AG20443 (cell line): ENCODE data around the gene YPEL3.

Experiments used
- DNase-seq: peaks from one replicate; pipeline ENCODE4 v3.0.0; 2012; ENCODE audit warnings: low spot score, mixed read lengths

YPEL3 gene

GRCh38 chr16:30068750-30069610 lies 27.0 kb downstream of the YPEL3 start:
- DNase-seq: no peak

DNA sequence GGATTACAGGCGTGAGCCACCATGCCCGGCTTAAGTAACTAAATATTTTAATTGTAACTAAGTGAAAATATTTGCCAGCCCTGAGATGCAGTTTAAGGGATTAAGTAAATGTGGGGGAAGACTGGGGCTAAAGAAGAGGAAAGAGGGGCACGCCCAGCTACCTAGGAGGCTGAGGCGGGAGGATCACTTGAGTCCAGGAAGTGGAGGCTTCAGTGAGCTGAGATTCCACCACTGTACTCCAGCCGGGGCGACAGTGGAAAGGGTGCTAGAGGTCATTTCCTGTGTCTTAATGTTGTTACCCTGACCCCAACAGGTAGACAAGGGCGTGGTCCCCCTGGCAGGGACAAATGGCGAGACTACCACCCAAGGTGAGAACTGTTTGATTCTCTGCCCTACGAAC lies 27.7 kb downstream of the YPEL3 start:
- DNase-seq: no peak

DNA sequence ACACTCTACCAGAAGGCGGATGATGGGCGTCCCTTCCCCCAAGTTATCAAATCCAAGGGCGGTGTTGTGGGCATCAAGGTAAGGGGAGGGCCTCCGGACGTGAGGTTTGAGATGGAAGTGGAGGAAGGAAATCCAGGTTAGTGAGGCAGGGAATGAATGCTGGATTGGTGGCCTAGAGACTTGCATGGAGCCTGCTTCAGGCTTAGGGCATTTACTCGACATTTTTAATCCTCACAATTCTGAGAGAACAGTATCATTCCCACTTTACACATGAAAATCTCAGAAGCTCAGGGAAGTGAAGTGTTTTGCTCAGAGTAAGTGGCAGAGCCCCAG lies 28.5 kb downstream of the YPEL3 start:
- DNase-seq: no peak

DNA sequence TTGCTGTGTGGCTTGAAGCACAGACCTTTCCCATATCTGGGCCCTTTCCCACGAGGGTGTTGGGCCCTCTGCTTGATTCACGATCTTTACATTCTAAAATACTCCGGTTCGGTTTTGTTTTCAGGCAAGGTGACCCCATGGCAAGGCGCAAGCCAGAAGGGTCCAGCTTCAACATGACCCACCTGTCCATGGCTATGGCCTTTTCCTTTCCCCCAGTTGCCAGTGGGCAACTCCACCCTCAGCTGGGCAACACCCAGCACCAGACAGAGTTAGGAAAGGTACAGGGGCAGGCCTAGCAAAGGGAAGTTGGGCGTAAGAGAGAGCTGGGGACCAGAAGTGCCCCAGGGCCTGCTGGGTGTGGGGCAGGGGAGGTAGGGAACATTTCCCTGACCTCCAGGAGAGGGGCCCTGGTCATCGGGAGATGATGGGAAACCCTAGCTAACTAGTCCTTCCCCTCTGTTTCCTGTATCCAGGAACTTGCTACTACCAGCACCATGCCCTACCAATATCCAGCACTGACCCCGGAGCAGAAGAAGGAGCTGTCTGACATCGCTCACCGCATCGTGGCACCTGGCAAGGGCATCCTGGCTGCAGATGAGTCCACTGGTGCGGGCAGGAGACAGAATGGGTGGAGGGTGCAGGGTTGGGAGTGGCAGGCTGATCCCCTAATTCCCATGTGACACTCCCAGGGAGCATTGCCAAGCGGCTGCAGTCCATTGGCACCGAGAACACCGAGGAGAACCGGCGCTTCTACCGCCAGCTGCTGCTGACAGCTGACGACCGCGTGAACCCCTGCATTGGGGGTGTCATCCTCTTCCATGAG lies 29.0 kb downstream of the YPEL3 start:
- no peak for DNase-seq

DNA sequence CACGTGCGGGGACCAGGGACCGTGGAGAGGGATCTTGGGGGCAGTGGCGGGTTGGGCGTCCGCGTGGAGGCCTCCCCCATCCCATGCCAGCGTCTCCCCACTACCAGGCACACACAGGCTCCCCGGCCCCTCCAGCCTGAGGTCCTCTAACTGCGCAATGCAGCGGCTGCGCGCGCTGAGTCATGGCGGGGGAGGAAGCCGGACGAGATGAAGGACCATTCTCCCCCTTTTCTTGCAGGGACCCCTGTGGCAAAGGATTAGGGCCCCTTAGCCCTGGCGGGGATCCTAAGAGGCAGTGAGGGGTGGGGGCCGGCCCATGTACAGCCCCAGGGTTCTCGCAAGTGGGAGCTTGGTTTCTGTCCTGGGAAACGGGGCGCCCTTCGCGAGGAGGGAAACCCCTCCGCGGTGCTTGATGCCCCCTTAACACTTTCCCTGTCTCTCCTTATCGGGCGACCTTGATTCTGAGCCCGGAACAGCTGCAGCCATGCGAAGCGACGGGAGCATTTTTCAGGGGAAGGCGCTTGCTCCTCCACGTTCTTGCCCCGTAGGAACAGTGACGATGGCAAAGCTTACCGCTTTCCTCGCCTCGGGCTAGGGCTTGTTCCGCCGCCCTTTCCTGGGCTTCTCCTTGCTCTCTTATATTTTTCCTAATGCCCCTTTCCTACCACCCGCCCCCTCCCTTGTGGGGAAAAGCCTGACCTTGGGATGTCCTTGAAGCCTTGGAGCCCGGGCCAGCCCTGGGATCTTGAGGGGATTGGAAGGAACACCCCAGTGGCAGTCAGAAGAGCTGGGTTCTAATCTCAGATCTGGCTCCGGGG lies 29.9 kb downstream of the YPEL3 start:
- DNase-seq: peak; percentile 64

- peak; percentile 97 for DNase-seq
Observed at GRCh38 chr16:30065102-30065942, 30.7 kb downstream of the YPEL3 start, which contains the start of gene ALDOA. ALDOA (plus strand) TSS chr16:30065760; CDS start chr16:30066898, 1,138 bp downstream.

GRCh38 chr16:30064729-30065101 lies 31.3 kb downstream of the YPEL3 start:
- DNase-seq: no peak

- DNase-seq: peak; percentile 48
Observed at GRCh38 chr16:30063893-30064728, 31.9 kb downstream of the YPEL3 start.

DNA sequence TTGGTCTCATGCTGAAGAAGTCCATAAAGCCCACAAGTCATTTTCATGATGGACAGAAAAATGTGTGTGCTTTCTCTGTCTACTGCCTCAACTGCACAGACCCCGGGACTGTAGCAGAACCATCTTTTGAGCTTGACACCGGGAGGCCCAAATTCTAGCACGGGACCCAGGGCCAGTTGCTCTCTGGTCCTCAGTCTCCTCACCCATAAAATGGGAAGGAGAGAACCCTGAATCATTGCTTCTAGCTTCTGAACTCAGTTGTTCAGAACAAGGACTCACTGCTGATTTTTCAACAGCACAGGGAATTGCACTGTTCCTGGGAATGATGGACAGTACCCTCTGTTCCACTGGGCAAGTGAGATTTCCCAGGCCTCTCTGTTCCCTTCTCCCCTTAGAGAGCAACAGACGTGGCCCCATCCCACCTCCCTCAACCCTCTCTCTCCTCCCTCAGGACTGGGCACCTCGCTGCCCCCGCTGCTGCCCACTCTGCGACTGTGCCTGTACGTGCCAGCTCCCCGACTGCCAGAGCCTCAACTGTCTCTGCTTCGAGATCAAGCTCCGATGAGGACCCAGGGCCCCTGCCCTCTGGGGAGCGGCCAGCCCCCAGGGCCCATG lies 32.6 kb downstream of the YPEL3 start:
- DNase-seq: no peak

GRCh38 chr16:30060836-30061554 lies 35.0 kb downstream of the YPEL3 start:
- no peak for DNase-seq

- DNase-seq: no peak
Observed at GRCh38 chr16:30060346-30060745, 35.7 kb downstream of the YPEL3 start.

GRCh38 chr16:30054959-30055553 lies 41.0 kb downstream of the YPEL3 start:
- DNase-seq: no peak

- DNase-seq: no peak
Observed at GRCh38 chr16:30054451-30054850, 41.6 kb downstream of the YPEL3 start.

- DNase-seq: peak; percentile 69
Observed at GRCh38 chr16:30053376-30054015, 42.5 kb downstream of the YPEL3 start.

DNA sequence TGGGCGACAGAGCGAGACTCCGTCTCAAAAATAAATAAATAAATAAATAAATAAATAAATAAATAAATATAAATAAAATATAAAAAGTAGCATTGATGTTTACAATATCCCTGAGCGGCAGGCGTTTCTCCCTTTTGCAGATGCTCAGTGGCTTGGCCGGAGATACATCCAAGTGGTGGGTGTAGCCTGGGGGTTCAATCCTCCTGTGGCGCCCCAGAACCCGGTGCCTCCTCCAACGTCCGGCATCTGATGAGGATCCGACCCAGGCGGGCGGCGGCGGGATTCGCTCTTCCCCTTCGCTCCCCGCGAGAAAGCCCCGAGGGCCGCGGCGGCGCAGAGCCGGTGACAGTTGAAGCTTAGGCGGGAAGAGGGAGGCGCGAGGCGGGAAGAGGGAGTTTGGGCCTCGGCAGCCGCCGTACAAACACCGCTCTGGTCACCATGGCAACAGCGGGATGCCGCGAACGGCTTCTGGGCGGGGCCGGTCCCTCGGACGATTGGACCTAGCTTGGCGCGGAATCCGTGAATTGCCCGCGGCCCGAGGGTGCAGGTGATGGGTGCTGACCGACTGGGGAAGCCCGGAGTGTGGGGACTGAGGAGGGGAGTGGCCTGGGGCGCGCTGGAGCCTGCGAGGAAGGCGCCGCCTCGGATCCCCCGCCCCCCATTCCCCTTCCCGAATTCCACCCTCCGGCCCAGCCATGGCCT lies 43.2 kb downstream of the YPEL3 start:
- DNase-seq: peak; percentile 98

DNA sequence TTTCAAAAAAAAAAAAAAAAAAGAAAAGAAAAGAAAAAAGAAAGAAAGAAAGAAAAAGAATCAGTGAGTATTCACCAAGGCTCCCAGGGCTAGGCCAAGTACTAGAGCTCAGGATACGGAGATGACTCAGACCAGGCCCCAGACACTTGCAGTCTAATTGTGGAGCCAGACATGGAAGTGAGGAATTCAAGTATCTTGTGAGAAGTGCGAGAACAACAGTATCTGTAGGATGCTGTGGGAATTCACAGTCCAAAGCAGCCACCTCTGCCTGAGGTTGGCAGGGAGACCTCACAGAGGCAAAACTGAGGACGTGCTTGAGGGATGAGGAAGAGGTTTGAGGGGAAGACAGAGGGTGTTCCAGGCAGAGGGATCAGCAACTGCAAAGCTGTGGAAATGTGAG lies 44.5 kb downstream of the YPEL3 start:
- DNase-seq: peak; percentile 76

- no peak for DNase-seq
Observed at GRCh38 chr16:30049871-30050270, 46.1 kb downstream of the YPEL3 start.

- DNase-seq: no peak
Observed at GRCh38 chr16:30046588-30046987, 49.4 kb downstream of the YPEL3 start.
